ELR (cell line): Measurements from ENCODE around the gene TMEM91.
A peak's percentile ranks its signal among the peaks of the same experiment; 100 is the strongest.
"Not testable (repeated sequence)": the region's sequence is repeated elsewhere in the genome, so short reads cannot be mapped to it uniquely, and the experiment has no call there.

Experiments
- DNase-seq: peaks from one replicate; pipeline ENCODE4 v3.0.0-alpha.2; 2015; ENCODE audit warnings: low read depth

Gene TMEM91

GRCh38 chr19:41376241-41376997 is at the start of gene TMEM91:
Gene TMEM91, plus strand, starts transcription at chr19:41376533. Its CDS starts 1,777 bp downstream, at chr19:41378310.
- DNase-seq = peak; percentile 31

- no peak for DNase-seq
These were observed 49.2 kb upstream of the TMEM91 start for GRCh38 chr19:41327076-41327575.

- DNase-seq = peak; percentile 47
These were observed 48.7 kb upstream of the TMEM91 start for GRCh38 chr19:41327576-41328156.

GRCh38 chr19:41328157-41328841 is 48.0 kb upstream of the TMEM91 start:
- DNase-seq = peak; percentile 14

GRCh38 chr19:41328842-41329225 is 47.5 kb upstream of the TMEM91 start:
- DNase-seq = no peak

GRCh38 chr19:41330481-41330880 is 45.9 kb upstream of the TMEM91 start:
- DNase-seq = no peak

GRCh38 chr19:41330946-41331678 is 45.2 kb upstream of the TMEM91 start:
- no peak for DNase-seq

- DNase-seq = no peak
These were observed 44.3 kb upstream of the TMEM91 start for GRCh38 chr19:41332000-41332399.

GRCh38 chr19:41332468-41332867 is 43.9 kb upstream of the TMEM91 start:
- no peak for DNase-seq

GRCh38 chr19:41334793-41335192 is 41.5 kb upstream of the TMEM91 start:
- DNase-seq = no peak

- DNase-seq = no peak
These were observed 40.9 kb upstream of the TMEM91 start for GRCh38 chr19:41335467-41335866.

- DNase-seq = peak; percentile 65
These were observed 36.4 kb upstream of the TMEM91 start for GRCh38 chr19:41339936-41340335.

- DNase-seq = no peak
These were observed 34.5 kb upstream of the TMEM91 start for GRCh38 chr19:41341669-41342490.

GRCh38 chr19:41344162-41344561 is 32.2 kb upstream of the TMEM91 start:
- DNase-seq = no peak

- DNase-seq = not testable (repeated sequence)
These were observed 29.4 kb upstream of the TMEM91 start for GRCh38 chr19:41346916-41347315.

GRCh38 chr19:41350735-41351338 is 25.5 kb upstream of the TMEM91 start:
- peak; percentile 31 for DNase-seq

GRCh38 chr19:41351339-41352245 is 24.7 kb upstream of the TMEM91 start:
- peak; percentile 67 for DNase-seq

GRCh38 chr19:41352279-41352608 is 24.1 kb upstream of the TMEM91 start:
- DNase-seq = no peak

- peak; percentile 71 for DNase-seq
These were observed 23.5 kb upstream of the TMEM91 start for GRCh38 chr19:41352609-41353465.
